Activated CD4-positive, alpha-beta T cell treated with anti-CD3 and anti-CD28 coated beads, Interleukin-2, amount 10 ng/mL, durations not matched to agents 7 days and 5 days (primary cell): Measurements from ENCODE around the gene IFT80. TPM values are rescaled to one million over a fixed set of nuclear protein-coding genes. Genes with fewer than 3 reads are reported as not detected.
"Not testable (repeated sequence)": the region's sequence is repeated elsewhere in the genome, so short reads cannot be mapped to it uniquely, and the experiment has no call there.

Experiments used
- CTCF ChIA-PET: fragments of 350-600 bp; sonication (Branson Sonifier 250); formaldehyde crosslinking; loops from one replicate; lab custom pipeline; 2021; ENCODE audit warnings: antibody characterized with exemption; lab: Charles Lee
- POLR2A ChIA-PET: fragments of 350-600 bp; sonication (Branson Sonifier 250); formaldehyde crosslinking; loops from one replicate; lab custom pipeline; 2021; ENCODE audit warnings: antibody characterized with exemption; lab: Charles Lee
- DNase-seq: peaks from one replicate; pipeline ENCODE4 v3.0.0-alpha.2; 2020
- H3K27ac Mint-ChIP-seq: one replicate; pipeline ENCODE4 v1.8.0; 2021; ENCODE audit warnings: mild to moderate bottlenecking, moderate library complexity, mixed read lengths
- H3K27me3 Mint-ChIP-seq: one replicate; pipeline ENCODE4 v1.8.0; 2021; ENCODE audit warnings: mixed read lengths
- H3K36me3 Mint-ChIP-seq: one replicate; pipeline ENCODE4 v1.8.0; 2021; ENCODE audit warnings: low read depth, mixed read lengths
- H3K4me1 Mint-ChIP-seq: one replicate; pipeline ENCODE4 v1.8.0; 2021; ENCODE audit warnings: mixed read lengths
- H3K4me3 Mint-ChIP-seq: one replicate; pipeline ENCODE4 v1.8.0; 2021; ENCODE audit warnings: mild to moderate bottlenecking, moderate library complexity, mixed read lengths
- H3K9me3 Mint-ChIP-seq: one replicate; pipeline ENCODE4 v1.8.0; 2021; ENCODE audit warnings: mixed read lengths
- total RNA-seq, 2 experiments: library from RNA; stranded (reverse); gene quantifications; one replicate each; pipeline ENCODE4 v1.2.3, GENCODE V29; 2021

IFT80 gene
- total RNA-seq, 2 experiments from 2014 or later = 30.9 to 35.0 TPM

- CTCF ChIA-PET = no interaction called here
- no peak overlapping the region for H3K27ac Mint-ChIP-seq
These were observed 119.4 kb downstream of the IFT80 start for GRCh38 chr3:160279657-160280056.

DNA sequence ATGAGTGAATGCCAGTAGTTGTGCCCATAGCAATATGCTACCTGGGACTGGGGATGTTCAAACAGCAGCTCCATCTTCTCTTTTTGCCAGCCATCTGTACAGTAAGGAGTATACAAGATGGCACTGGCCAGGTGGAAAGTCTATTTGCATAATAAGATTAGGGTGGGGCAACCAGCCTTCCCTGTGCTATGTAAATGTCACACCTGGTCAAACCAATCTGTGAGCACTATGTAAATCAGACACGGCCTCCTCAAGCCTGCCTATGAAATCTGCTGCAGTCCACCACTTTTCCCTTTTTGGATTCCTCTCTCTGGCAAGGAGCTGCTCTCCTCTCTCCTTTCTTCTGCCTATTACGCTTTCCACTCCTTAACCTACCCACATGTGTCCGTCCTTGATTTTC, 120.8 kb downstream of the IFT80 start:
- ChIA-PET CTCF (no interaction called here), POLR2A (no interaction called here)
- H3K27me3 Mint-ChIP-seq = no peaks in the 10 kb centered on the region
- H3K4me1 Mint-ChIP-seq = no peaks in the 10 kb centered on the region
- DNase-seq = no peak
- H3K36me3 Mint-ChIP-seq = peaks cover 13% of the 10 kb centered on the region
- no peak overlapping the region for H3K4me3 Mint-ChIP-seq
- no peaks in the 10 kb centered on the region for H3K9me3 Mint-ChIP-seq
- H3K27ac Mint-ChIP-seq = no peak overlapping the region

More at GRCh38 chr3:160279657-160280056, 119.4 kb downstream of the IFT80 start:
- H3K27me3 Mint-ChIP-seq = no peaks in the 10 kb centered on the region
- no peak overlapping the region for H3K4me3 Mint-ChIP-seq
- H3K4me1 Mint-ChIP-seq = no peaks in the 10 kb centered on the region
- peaks cover 9% of the 10 kb centered on the region for H3K36me3 Mint-ChIP-seq
- POLR2A ChIA-PET = interaction anchor here (0.6 kb wide), 1 partner anchor 26 kb away, joined by 4 read pairs; no protein-coding TSS in a partner anchor
- DNase-seq = no peak
- H3K9me3 Mint-ChIP-seq = no peaks in the 10 kb centered on the region

GRCh38 chr3:160265088-160265487, 133.9 kb downstream of the IFT80 start:
- H3K9me3 Mint-ChIP-seq = no peaks in the 10 kb centered on the region
- no peaks in the 10 kb centered on the region for H3K27me3 Mint-ChIP-seq
- no peaks in the 10 kb centered on the region for H3K36me3 Mint-ChIP-seq
- CTCF ChIA-PET = no interaction called here
- H3K4me3 Mint-ChIP-seq = no peak overlapping the region
- POLR2A ChIA-PET = no interaction called here
- no peak for DNase-seq
- peaks cover 4% of the 10 kb centered on the region for H3K4me1 Mint-ChIP-seq
- no peak overlapping the region for H3K27ac Mint-ChIP-seq

DNA sequence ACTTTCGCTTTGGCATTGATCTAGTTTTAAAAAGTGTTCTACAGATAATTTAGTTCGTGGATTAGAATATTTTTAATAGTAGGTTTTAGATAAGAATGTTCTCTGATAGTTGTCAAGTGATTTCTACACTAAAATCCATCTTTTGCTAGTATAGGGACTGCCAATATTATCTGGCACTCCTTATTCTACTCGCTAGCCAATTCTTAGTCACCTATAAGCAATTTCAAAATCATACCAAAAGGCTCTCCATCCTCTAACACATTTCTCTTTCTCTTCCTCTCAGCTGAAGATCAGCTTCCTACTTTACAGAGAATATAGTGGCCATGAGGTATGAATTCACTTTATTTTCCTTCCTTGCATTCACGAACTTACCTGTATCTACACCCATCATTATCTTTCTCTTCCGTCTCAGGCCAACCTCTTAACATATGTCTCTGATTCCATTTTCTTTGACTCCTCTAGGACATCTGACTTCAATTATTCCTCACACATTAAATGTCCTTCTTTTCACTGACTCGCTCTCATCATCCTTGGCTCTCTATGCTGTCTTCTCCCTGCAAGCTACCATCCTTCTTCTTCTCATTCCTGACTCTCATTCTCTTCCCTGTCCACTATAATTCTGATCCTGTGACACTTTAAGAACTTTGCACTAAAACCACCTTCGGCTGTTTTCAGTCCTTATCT, 138.3 kb downstream of the IFT80 start:
- Mint-ChIP-seq H3K4me3 (no peak overlapping the region), H3K36me3 (peaks cover 2% of the 10 kb centered on the region), H3K4me1 (peaks cover 10% of the 10 kb centered on the region), H3K9me3 (no peaks in the 10 kb centered on the region), H3K27me3 (no peaks in the 10 kb centered on the region), H3K27ac (peak overlapping the region; percentile 68)
- POLR2A ChIA-PET = no interaction called here
- CTCF ChIA-PET = interaction anchor here (1.2 kb wide), 1 partner anchor 272 kb away, joined by 3 read pairs; the partner anchor contains the start of gene IL12A
- DNase-seq = no peak

GRCh38 chr3:160259589-160259988, 139.4 kb downstream of the IFT80 start:
- Mint-ChIP-seq H3K27me3 (no peaks in the 10 kb centered on the region), H3K9me3 (no peaks in the 10 kb centered on the region), H3K27ac (no peak overlapping the region), H3K4me3 (no peak overlapping the region), H3K36me3 (peaks cover 2% of the 10 kb centered on the region), H3K4me1 (peaks cover 10% of the 10 kb centered on the region)
- ChIA-PET CTCF (no interaction called here), POLR2A (no interaction called here)
- no peak for DNase-seq

DNA sequence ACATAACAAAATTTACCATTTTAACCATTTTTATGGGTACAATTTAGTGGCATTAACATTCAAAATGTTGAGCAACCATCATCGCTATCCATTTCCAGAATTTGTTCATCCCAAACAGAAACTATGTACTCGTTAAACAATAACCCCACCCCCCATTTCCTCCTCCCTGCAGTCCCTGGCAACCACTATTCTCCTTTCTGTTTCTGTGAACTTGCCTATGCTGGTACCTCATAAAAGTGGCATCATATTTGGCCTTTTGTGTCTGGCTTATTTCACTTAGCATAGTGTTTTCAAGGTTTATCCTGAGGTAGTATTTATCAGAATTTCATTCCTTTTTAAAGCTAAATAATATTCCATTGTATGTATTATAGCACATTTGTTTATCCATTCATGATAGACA, 141.4 kb downstream of the IFT80 start:
- H3K4me3 Mint-ChIP-seq = no peak overlapping the region
- H3K36me3 Mint-ChIP-seq = peaks cover 2% of the 10 kb centered on the region
- no peaks in the 10 kb centered on the region for H3K9me3 Mint-ChIP-seq
- DNase-seq = no peak
- POLR2A ChIA-PET = no interaction called here
- peaks cover 10% of the 10 kb centered on the region for H3K4me1 Mint-ChIP-seq
- no peak overlapping the region for H3K27ac Mint-ChIP-seq
- CTCF ChIA-PET = no interaction called here
- H3K27me3 Mint-ChIP-seq = no peaks in the 10 kb centered on the region

- Mint-ChIP-seq H3K27ac (no peak overlapping the region), H3K36me3 (no peaks in the 10 kb centered on the region), H3K4me1 (peaks cover 6% of the 10 kb centered on the region), H3K4me3 (no peak overlapping the region), H3K9me3 (no peaks in the 10 kb centered on the region), H3K27me3 (peaks cover 8% of the 10 kb centered on the region)
- ChIA-PET CTCF (no interaction called here), POLR2A (interaction anchor here (0.6 kb wide), 1 partner anchor 27 kb away, joined by 4 read pairs; no protein-coding TSS in a partner anchor)
- DNase-seq = no peak
These were observed 145.7 kb downstream of the IFT80 start for GRCh38 chr3:160253298-160253697.

- Mint-ChIP-seq H3K27ac (no peak overlapping the region), H3K36me3 (no peaks in the 10 kb centered on the region), H3K4me1 (no peaks in the 10 kb centered on the region), H3K9me3 (no peaks in the 10 kb centered on the region), H3K4me3 (no peak overlapping the region), H3K27me3 (peaks cover 29% of the 10 kb centered on the region)
- CTCF ChIA-PET = no interaction called here
- POLR2A ChIA-PET = no interaction called here
- no peak for DNase-seq
These were observed 151.3 kb downstream of the IFT80 start for GRCh38 chr3:160247766-160248165.

DNA sequence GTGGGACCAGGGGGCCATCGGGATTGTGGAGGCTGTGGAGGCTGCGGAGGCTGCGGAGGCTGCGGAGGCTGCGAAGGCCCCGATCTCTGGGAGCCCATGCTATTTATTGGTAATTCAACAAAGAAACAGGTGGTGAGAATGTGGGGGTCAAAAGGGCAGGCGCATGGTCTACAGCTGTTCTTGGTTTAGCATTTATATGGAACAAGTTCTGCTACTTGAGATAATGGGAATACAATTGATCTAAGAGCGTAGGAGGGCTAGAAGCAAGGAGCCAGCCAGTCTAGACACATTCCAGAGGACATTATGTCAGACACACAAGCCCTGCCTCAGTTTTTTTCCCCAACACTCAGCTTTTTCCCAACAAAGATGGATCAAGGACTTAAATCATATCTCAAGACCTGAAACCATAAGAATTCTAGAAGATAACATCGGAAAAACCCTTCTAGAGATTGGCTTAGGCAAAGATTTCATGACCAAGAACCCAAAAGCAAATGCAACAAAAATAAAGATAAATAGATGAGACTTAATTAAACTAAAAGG, 153.7 kb downstream of the IFT80 start:
- Mint-ChIP-seq H3K36me3 (no peaks in the 10 kb centered on the region), H3K9me3 (no peaks in the 10 kb centered on the region), H3K27me3 (peaks cover 36% of the 10 kb centered on the region), H3K4me3 (no peak overlapping the region), H3K4me1 (no peaks in the 10 kb centered on the region), H3K27ac (no peak overlapping the region)
- POLR2A ChIA-PET = no interaction called here
- CTCF ChIA-PET = no interaction called here
- no peak for DNase-seq

GRCh38 chr3:160240719-160241118, 158.3 kb downstream of the IFT80 start:
- H3K9me3 Mint-ChIP-seq, CTCF ChIA-PET, H3K4me1 Mint-ChIP-seq, H3K36me3 Mint-ChIP-seq, POLR2A ChIA-PET, H3K4me3 Mint-ChIP-seq, DNase-seq, H3K27ac Mint-ChIP-seq: not testable (repeated sequence)
- H3K27me3 Mint-ChIP-seq = peaks cover 39% of the 10 kb centered on the region

DNA sequence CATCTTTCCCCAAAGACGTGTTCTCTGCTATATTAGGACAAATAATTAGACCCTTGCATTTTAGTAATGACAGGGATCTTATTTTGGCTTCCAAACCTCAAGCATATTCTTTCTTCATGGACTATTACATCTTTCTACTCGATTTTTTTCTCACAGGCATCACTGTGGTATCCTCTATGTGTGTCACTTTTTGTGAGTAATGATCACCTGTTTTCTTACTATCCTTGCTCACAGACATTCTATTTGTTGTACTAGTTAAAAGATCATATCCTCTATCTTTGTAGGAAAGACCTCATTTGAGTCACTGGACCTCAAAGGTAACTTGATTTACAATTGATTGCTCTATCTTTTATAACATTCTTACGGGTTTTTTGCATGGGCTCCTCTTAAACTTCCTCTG, 167.0 kb downstream of the IFT80 start:
- no peaks in the 10 kb centered on the region for H3K4me1 Mint-ChIP-seq
- ChIA-PET POLR2A (no interaction called here), CTCF (no interaction called here)
- H3K9me3 Mint-ChIP-seq = no peaks in the 10 kb centered on the region
- H3K27ac Mint-ChIP-seq = no peak overlapping the region
- H3K27me3 Mint-ChIP-seq = peaks cover 51% of the 10 kb centered on the region
- no peak overlapping the region for H3K4me3 Mint-ChIP-seq
- no peak for DNase-seq
- H3K36me3 Mint-ChIP-seq = no peaks in the 10 kb centered on the region

DNA sequence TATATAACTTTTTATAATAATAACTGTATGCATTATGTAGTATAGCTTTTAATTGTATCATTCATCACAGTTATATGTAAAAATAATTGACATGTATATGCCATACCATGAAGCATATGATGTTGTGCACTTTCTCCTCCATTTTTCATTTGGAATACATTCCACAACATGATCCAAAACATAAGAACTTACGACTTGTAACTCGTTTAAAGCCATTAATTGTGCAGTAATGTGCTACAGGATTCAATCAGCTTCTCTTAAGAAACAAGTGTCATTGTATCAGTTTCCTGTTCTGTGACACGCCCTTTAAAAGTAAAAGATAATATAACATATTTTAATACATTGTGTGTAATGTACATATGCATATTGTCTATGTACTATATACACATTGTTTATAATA, 171.6 kb downstream of the IFT80 start:
- CTCF ChIA-PET = no interaction called here
- Mint-ChIP-seq H3K4me1 (peaks cover 15% of the 10 kb centered on the region), H3K27ac (no peak overlapping the region), H3K9me3 (no peaks in the 10 kb centered on the region), H3K4me3 (no peak overlapping the region), H3K27me3 (peaks cover 69% of the 10 kb centered on the region), H3K36me3 (peaks cover 2% of the 10 kb centered on the region)
- POLR2A ChIA-PET = no interaction called here
- DNase-seq = no peak

DNA sequence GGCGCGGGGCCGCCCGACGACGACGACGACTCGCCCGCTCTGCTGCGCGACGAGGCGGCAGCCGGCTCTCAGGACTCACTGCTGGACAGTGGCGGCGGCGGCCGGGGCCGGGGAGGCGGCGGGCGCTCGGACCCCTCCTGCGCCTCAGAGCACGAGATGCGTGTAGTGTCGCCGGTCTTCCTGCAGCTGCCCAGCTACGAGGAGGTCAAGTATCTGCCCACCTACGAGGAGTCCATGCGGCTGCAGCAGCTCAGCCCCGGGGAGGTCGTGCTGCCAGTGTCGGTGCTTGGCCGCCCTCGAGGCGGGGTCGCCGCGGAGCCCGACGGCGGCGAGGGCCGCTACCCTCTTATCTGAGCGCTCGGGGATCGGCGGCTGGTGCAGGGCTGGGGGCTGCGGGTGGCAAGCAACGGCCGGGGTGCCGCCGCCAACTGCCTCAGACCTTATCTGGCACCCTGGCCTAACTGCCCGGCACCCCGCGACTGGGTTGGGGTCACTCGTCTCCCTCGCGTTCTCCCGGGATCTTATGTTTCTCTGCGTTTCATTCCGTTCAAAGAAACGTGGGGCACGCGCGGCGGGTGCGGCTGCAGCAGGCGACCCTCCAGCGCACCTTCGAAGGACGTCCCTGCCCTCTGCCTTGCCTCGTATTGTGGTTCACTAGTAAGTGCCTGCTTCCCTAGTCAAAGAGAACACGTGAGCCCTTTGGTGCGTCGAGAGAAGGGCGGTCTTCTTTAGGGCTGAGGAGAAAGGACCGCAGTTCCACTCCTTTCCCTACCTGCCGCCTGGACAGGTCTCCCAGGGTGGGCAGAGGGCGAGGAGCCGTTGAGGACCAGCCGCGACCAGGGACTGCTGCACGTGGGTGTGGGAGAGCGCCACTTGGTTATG, 172.8 kb downstream of the IFT80 start:
- CTCF ChIA-PET = interaction anchor here (1.2 kb wide), 1 partner anchor 169 kb away, joined by 3 read pairs; no protein-coding TSS in a partner anchor
- no peaks in the 10 kb centered on the region for H3K9me3 Mint-ChIP-seq

More for the DNA sequence above, 172.8 kb downstream of the IFT80 start:
- Mint-ChIP-seq H3K4me1 (peaks cover 15% of the 10 kb centered on the region), H3K27me3 (peaks cover 69% of the 10 kb centered on the region), H3K4me3 (peak overlapping the region; percentile 71), H3K36me3 (peaks cover 2% of the 10 kb centered on the region), H3K27ac (peak overlapping the region; percentile 36)
- DNase-seq = peak; percentile 10
- POLR2A ChIA-PET = no interaction called here
